ENCODE measurements around the gene ZBTB18. TPM values are rescaled to one million over a fixed set of nuclear protein-coding genes. Genes with fewer than 3 reads are reported as not detected.
A peak's percentile ranks its signal among the peaks of the same experiment; 100 is the strongest.
"Not testable (repeated sequence)": the region's sequence is repeated elsewhere in the genome, so short reads cannot be mapped to it uniquely, and the experiment has no call there.

The ZBTB18 gene
- total and polyA plus RNA-seq, 4 donors = 27.6 to 49.7 (median 33.9) TPM

GRCh38 chr1:244012202-244012601, 38.9 kb upstream of the ZBTB18 start:
- Histone ChIP-seq H3K27me3 (ENCODE audit: control insufficient read depth, insufficient read depth, low read length) (no peaks in the 10 kb centered on the region), H3K4me3 (ENCODE audit: low read depth, low read length) (peak overlapping the region; percentile 16), H3K9me3 (ENCODE audit: control insufficient read depth, insufficient read depth, low read length) (no peaks in the 10 kb centered on the region), H3K36me3 (ENCODE audit: control insufficient read depth, insufficient read depth, low read length) (no peaks in the 10 kb centered on the region), H3K27ac (ENCODE audit: low read depth, low read length) (peak overlapping the region; percentile 42), H3K4me1 (ENCODE audit: control insufficient read depth, insufficient read depth, low read length) (peaks cover 8% of the 10 kb centered on the region)
- DNase-seq (ENCODE audit: low read depth in 4 of 6, low spot score in 6 of 6) = peak in 5 of 6 donors; percentile 24 to 81 (median 45)
- WGBS (ENCODE audit: insufficient coverage) = 13% methylated on average over 5 of the region's 8 CpGs

GRCh38 chr1:244013100-244013499, 38.0 kb upstream of the ZBTB18 start:
- peaks cover 8% of the 10 kb centered on the region for H3K4me1 ChIP-seq (ENCODE audit: control insufficient read depth, insufficient read depth, low read length)
- no peaks in the 10 kb centered on the region for H3K36me3 ChIP-seq (ENCODE audit: control insufficient read depth, insufficient read depth, low read length)
- DNase-seq (ENCODE audit: low read depth in 4 of 6, low spot score in 6 of 6) = no peak
- no peak overlapping the region for H3K27ac ChIP-seq (ENCODE audit: low read depth, low read length)
- WGBS (ENCODE audit: insufficient coverage) = 100% methylated on average over 1 of the region's 2 CpGs
- no peaks in the 10 kb centered on the region for H3K27me3 ChIP-seq (ENCODE audit: control insufficient read depth, insufficient read depth, low read length)
- no peak overlapping the region for H3K4me3 ChIP-seq (ENCODE audit: low read depth, low read length)
- no peaks in the 10 kb centered on the region for H3K9me3 ChIP-seq (ENCODE audit: control insufficient read depth, insufficient read depth, low read length)

- not testable (repeated sequence) for DNase-seq (ENCODE audit: low read depth in 4 of 6, low spot score in 6 of 6); H3K9me3 ChIP-seq (ENCODE audit: control insufficient read depth, insufficient read depth, low read length); H3K36me3 ChIP-seq (ENCODE audit: control insufficient read depth, insufficient read depth, low read length); H3K27ac ChIP-seq (ENCODE audit: low read depth, low read length); H3K4me3 ChIP-seq (ENCODE audit: low read depth, low read length); H3K27me3 ChIP-seq (ENCODE audit: control insufficient read depth, insufficient read depth, low read length); H3K4me1 ChIP-seq (ENCODE audit: control insufficient read depth, insufficient read depth, low read length)
- WGBS (ENCODE audit: insufficient coverage) = 100% methylated on average over 1 of the region's 3 CpGs
These were observed 36.2 kb upstream of the ZBTB18 start for GRCh38 chr1:244014862-244015261.

- no peak overlapping the region for H3K4me3 ChIP-seq (ENCODE audit: low read depth, low read length)
- no peak overlapping the region for H3K27ac ChIP-seq (ENCODE audit: low read depth, low read length)
- H3K36me3 ChIP-seq (ENCODE audit: control insufficient read depth, insufficient read depth, low read length) = no peaks in the 10 kb centered on the region
- H3K4me1 ChIP-seq (ENCODE audit: control insufficient read depth, insufficient read depth, low read length) = no peaks in the 10 kb centered on the region
- no peaks in the 10 kb centered on the region for H3K9me3 ChIP-seq (ENCODE audit: control insufficient read depth, insufficient read depth, low read length)
- H3K27me3 ChIP-seq (ENCODE audit: control insufficient read depth, insufficient read depth, low read length) = no peaks in the 10 kb centered on the region
- 100% methylated on average over 1 of the region's 4 CpGs for WGBS (ENCODE audit: insufficient coverage)
- DNase-seq (ENCODE audit: low read depth in 4 of 6, low spot score in 6 of 6) = no peak
These were observed 31.0 kb upstream of the ZBTB18 start for GRCh38 chr1:244019982-244020485.

- Histone ChIP-seq H3K27ac (ENCODE audit: low read depth, low read length) (no peak overlapping the region), H3K4me3 (ENCODE audit: low read depth, low read length) (no peak overlapping the region), H3K9me3 (ENCODE audit: control insufficient read depth, insufficient read depth, low read length) (no peaks in the 10 kb centered on the region), H3K27me3 (ENCODE audit: control insufficient read depth, insufficient read depth, low read length) (no peaks in the 10 kb centered on the region), H3K36me3 (ENCODE audit: control insufficient read depth, insufficient read depth, low read length) (no peaks in the 10 kb centered on the region), H3K4me1 (ENCODE audit: control insufficient read depth, insufficient read depth, low read length) (no peaks in the 10 kb centered on the region)
- DNase-seq (ENCODE audit: low read depth in 4 of 6, low spot score in 6 of 6) = peak in 1 of 6 donors; percentile 27
- no CpG with 5 or more reads among the region's 1 CpG for WGBS (ENCODE audit: insufficient coverage)
These were observed 29.7 kb upstream of the ZBTB18 start for GRCh38 chr1:244021427-244021826.

GRCh38 chr1:244022311-244022710, 28.8 kb upstream of the ZBTB18 start:
- no peak for DNase-seq (ENCODE audit: low read depth in 4 of 6, low spot score in 6 of 6)
- WGBS (ENCODE audit: insufficient coverage) = 100% methylated on average over 2 of the region's 2 CpGs

GRCh38 chr1:244022864-244023440, 28.1 kb upstream of the ZBTB18 start:
- no peaks in the 10 kb centered on the region for H3K4me1 ChIP-seq (ENCODE audit: control insufficient read depth, insufficient read depth, low read length)
- no peak for DNase-seq (ENCODE audit: low read depth in 4 of 6, low spot score in 6 of 6)
- H3K36me3 ChIP-seq (ENCODE audit: control insufficient read depth, insufficient read depth, low read length) = no peaks in the 10 kb centered on the region
- 99% methylated on average over 7 of the region's 9 CpGs for WGBS (ENCODE audit: insufficient coverage)
- no peak overlapping the region for H3K27ac ChIP-seq (ENCODE audit: low read depth, low read length)
- H3K27me3 ChIP-seq (ENCODE audit: control insufficient read depth, insufficient read depth, low read length) = no peaks in the 10 kb centered on the region
- no peak overlapping the region for H3K4me3 ChIP-seq (ENCODE audit: low read depth, low read length)
- H3K9me3 ChIP-seq (ENCODE audit: control insufficient read depth, insufficient read depth, low read length) = no peaks in the 10 kb centered on the region

More at GRCh38 chr1:244022311-244022710, 28.8 kb upstream of the ZBTB18 start:
- Histone ChIP-seq H3K36me3 (ENCODE audit: control insufficient read depth, insufficient read depth, low read length) (no peaks in the 10 kb centered on the region), H3K27me3 (ENCODE audit: control insufficient read depth, insufficient read depth, low read length) (no peaks in the 10 kb centered on the region), H3K9me3 (ENCODE audit: control insufficient read depth, insufficient read depth, low read length) (no peaks in the 10 kb centered on the region), H3K4me1 (ENCODE audit: control insufficient read depth, insufficient read depth, low read length) (no peaks in the 10 kb centered on the region), H3K4me3 (ENCODE audit: low read depth, low read length) (no peak overlapping the region), H3K27ac (ENCODE audit: low read depth, low read length) (no peak overlapping the region)

GRCh38 chr1:244027491-244028145, 23.5 kb upstream of the ZBTB18 start:
- WGBS (ENCODE audit: insufficient coverage) = 89% methylated on average over 9 of the region's 17 CpGs
- Histone ChIP-seq H3K27ac (ENCODE audit: low read depth, low read length) (no peak overlapping the region), H3K4me3 (ENCODE audit: low read depth, low read length) (no peak overlapping the region), H3K9me3 (ENCODE audit: control insufficient read depth, insufficient read depth, low read length) (no peaks in the 10 kb centered on the region), H3K27me3 (ENCODE audit: control insufficient read depth, insufficient read depth, low read length) (no peaks in the 10 kb centered on the region), H3K36me3 (ENCODE audit: control insufficient read depth, insufficient read depth, low read length) (no peaks in the 10 kb centered on the region), H3K4me1 (ENCODE audit: control insufficient read depth, insufficient read depth, low read length) (no peaks in the 10 kb centered on the region)
- no peak for DNase-seq (ENCODE audit: low read depth in 4 of 6, low spot score in 6 of 6)

- Histone ChIP-seq H3K4me3 (ENCODE audit: low read depth, low read length) (no peak overlapping the region), H3K27ac (ENCODE audit: low read depth, low read length) (no peak overlapping the region), H3K27me3 (ENCODE audit: control insufficient read depth, insufficient read depth, low read length) (no peaks in the 10 kb centered on the region), H3K4me1 (ENCODE audit: control insufficient read depth, insufficient read depth, low read length) (no peaks in the 10 kb centered on the region), H3K36me3 (ENCODE audit: control insufficient read depth, insufficient read depth, low read length) (no peaks in the 10 kb centered on the region), H3K9me3 (ENCODE audit: control insufficient read depth, insufficient read depth, low read length) (no peaks in the 10 kb centered on the region)
- DNase-seq (ENCODE audit: low read depth in 4 of 6, low spot score in 6 of 6) = peak in 1 of 6 donors; percentile 35
- WGBS (ENCODE audit: insufficient coverage) = 57% methylated on average over 3 of the region's 3 CpGs
These were observed 22.4 kb upstream of the ZBTB18 start for GRCh38 chr1:244028701-244029100.

GRCh38 chr1:244029124-244029523, 22.0 kb upstream of the ZBTB18 start:
- no peak overlapping the region for H3K4me3 ChIP-seq (ENCODE audit: low read depth, low read length)
- H3K36me3 ChIP-seq (ENCODE audit: control insufficient read depth, insufficient read depth, low read length) = no peaks in the 10 kb centered on the region
- peak in 2 of 6 donors; percentile 46 to 47 for DNase-seq (ENCODE audit: low read depth in 4 of 6, low spot score in 6 of 6)
- 33% methylated on average over 1 of the region's 3 CpGs for WGBS (ENCODE audit: insufficient coverage)
- H3K27me3 ChIP-seq (ENCODE audit: control insufficient read depth, insufficient read depth, low read length) = no peaks in the 10 kb centered on the region
- no peaks in the 10 kb centered on the region for H3K4me1 ChIP-seq (ENCODE audit: control insufficient read depth, insufficient read depth, low read length)
- H3K9me3 ChIP-seq (ENCODE audit: control insufficient read depth, insufficient read depth, low read length) = no peaks in the 10 kb centered on the region
- no peak overlapping the region for H3K27ac ChIP-seq (ENCODE audit: low read depth, low read length)

Data from spinal cord (tissue), 10 donors.